DMS153 treated with DMSO at 0.1 percent for 48 hours (cell line): ENCODE results near the gene LEMD3.
"Not testable (repeated sequence)": the region's sequence is repeated elsewhere in the genome, so short reads cannot be mapped to it uniquely, and the experiment has no call there.

Source experiments
- DNase-seq: peaks from one replicate; lab custom pipeline; 2025; ENCODE audit not compliant: unreplicated experiment; lab: John Stamatoyannopoulos, UW

The LEMD3 gene

GRCh38 chr12:65276916-65277530 is 107.6 kb downstream of the LEMD3 start:
- no peak for DNase-seq

DNA sequence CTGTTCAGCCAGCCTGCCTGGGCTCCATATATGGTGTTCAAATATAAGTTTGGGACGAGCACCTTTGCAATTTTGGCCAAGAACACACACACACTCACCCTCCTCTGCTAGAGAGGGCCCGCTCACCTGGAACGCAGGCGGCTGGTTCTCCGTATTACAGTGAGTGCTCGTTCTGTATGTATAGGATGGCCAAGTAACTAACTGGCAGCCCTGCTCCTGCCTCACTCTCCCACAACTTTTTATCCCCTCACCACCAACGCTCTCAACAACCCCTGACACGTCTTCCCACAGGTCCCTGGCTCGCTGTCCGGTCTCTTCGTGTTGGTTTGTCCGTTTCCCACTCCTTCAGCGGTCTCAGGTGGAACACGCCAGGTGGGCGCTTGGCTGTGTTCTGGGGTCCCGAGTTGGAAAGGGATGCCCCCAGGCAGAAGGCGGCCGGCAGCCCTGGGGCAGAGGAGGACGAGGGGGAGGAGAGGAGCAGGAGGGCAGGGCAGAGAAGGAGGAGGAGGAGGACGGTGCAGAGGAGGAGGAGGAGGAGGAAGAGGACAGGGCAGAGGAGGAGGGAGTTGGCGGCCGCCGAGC is 108.7 kb downstream of the LEMD3 start:
- DNase-seq = no peak

GRCh38 chr12:65278576-65279368 is 109.4 kb downstream of the LEMD3 start, which contains the start of gene MSRB3:
Gene MSRB3 (plus strand): TSS chr12:65278683. CDS start chr12:65308580, 29,897 bp downstream.
- no peak for DNase-seq

- no peak for DNase-seq
Observed at GRCh38 chr12:65279369-65280112, 110.2 kb downstream of the LEMD3 start.

DNA sequence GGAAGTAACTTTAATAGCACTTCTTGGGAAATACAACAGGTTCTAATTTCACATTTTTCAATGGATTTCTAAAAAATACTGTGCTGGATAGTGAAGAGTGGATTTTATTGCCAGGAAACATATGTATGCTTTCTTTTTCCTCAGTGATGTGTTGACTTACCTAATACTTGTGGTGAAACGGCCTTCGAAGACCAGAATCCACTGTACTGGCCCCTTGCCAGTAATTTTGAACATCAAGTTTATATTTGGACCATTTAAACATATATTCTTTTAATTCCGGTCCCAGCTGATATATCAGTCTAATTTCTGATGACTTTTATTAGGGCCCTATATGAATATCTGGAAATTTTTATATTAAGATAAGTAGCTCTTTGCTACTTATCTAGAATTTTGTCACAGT is 110.9 kb downstream of the LEMD3 start:
- DNase-seq = no peak

DNA sequence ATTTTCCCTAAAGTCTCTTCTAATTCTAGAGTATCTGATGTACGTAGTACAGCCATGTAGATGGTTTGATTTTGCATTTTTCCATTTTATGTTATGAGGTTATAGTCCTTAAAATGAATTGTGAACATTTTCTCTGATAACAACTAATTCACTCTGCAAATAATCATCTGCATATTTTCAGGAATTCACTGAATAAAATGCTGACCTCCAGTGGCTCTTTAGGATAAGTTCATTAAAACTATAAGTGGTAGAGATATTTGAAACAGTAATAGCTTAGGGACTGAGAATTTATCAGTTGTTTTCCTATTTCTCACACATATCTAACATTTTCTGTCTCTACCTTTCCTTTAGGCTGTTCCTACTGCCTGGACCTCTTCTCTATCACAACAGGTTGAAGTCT is 113.5 kb downstream of the LEMD3 start:
- DNase-seq = no peak

DNA sequence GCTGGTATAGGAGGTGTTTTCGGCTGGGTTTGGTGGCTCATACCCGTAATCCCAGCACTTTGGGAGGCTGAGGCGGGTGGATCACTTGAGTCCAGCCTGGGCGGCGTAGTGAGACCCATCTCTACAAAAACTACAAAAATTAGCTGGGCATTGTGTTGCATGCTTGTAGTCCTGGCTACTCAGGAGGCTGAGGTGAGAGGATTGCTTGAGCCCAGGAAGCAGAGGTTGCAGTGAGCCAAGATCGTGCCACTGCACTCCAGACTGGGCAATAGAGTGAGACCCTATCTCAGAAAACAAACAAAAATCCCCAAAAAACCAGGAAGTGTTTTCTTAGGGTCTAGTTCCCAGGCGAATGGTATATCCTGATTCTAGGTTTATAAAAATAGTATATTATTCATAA is 116.1 kb downstream of the LEMD3 start:
- not testable (repeated sequence) for DNase-seq

GRCh38 chr12:65287426-65287825 is 118.0 kb downstream of the LEMD3 start:
- DNase-seq = no peak

GRCh38 chr12:65292241-65292640 is 122.9 kb downstream of the LEMD3 start:
- no peak for DNase-seq

DNA sequence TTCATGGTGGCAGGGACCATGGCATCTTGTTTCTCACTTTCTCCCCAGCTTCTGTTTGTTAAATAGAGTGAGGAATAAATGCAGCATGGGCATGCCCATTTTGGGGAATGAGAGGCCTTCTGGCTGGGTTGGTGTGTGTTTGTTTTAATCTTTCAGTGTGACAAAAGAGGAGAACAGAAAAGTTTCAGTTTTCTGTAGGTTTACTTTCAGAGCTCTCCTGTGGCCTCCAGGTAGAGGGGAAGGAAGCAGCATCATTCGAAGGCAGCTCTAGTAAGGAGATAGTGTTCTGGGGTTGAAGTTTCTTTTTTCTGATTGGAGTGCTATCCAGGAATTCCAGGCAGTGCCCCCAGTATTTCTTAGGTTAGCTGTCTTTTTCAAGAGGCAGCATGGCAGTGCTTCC is 124.4 kb downstream of the LEMD3 start:
- DNase-seq = no peak

GRCh38 chr12:65294641-65295262 is 125.4 kb downstream of the LEMD3 start:
- DNase-seq = no peak

- no peak for DNase-seq
Observed at GRCh38 chr12:65296508-65297265, 127.3 kb downstream of the LEMD3 start.
